WTC11 (cell line): ENCODE data around the gene LPP.

Experiments
- CTCF ChIP-seq: fragments of 200-600 bp; IDR thresholded peaks from 2 replicates; pipeline ENCODE4 v1.8.0; 2022; ENCODE audit warnings: antibody characterized with exemption
- HMGXB4 ChIP-seq: sonication (generic); formaldehyde crosslinking; IDR thresholded peaks from 2 replicates; pipeline ENCODE4 v1.8.1; 2023; ENCODE audit warnings: mild to moderate bottlenecking, moderate library complexity, missing genetic modification reagents
- NR3C1 ChIP-seq: sonication (generic); formaldehyde crosslinking; conservative IDR thresholded peaks from 2 replicates; pipeline ENCODE4 v1.8.1; 2023; ENCODE audit warnings: low read depth, mild to moderate bottlenecking, missing genetic modification reagents

GRCh38 chr3:188365988-188366698, 212.2 kb downstream of the LPP start:
- TF ChIP-seq HMGXB4 (CRISPR knock-in tag) (no peak), CTCF (no peak), NR3C1 (no peak)
